HCT116 (cell line): ENCODE results near the gene ZCCHC17. TPM values are rescaled to one million over a fixed set of nuclear protein-coding genes. Genes with fewer than 3 reads are reported as not detected.
"Not testable (repeated sequence)": the region's sequence is repeated elsewhere in the genome, so short reads cannot be mapped to it uniquely, and the experiment has no call there.

Experiments
- ATAC-seq: fragments of 200-7000 bp; cut with Tn5 transposase; 2 replicates; pipeline ENCODE4 v1.9.1; 2020; ENCODE audit warnings: mild to moderate bottlenecking, moderate library complexity
- BruUV-seq: library from RNA; stranded (reverse); fragments of 400-500 nt; replicated peaks from 2 replicates; lab custom pipeline; 2021; lab: Mats Ljungman, UMichigan
- CTCF ChIA-PET: fragments of 300-600 bp; sonication (Branson Sonifier 250); formaldehyde crosslinking; loops from one replicate; lab custom pipeline; 2021; ENCODE audit warnings: antibody characterized with exemption; lab: Charles Lee
- POLR2A ChIA-PET: fragments of 300-600, 350-600 bp; sonication (Branson Sonifier 250); formaldehyde crosslinking; loops from one replicate; lab custom pipeline; 2021; ENCODE audit warnings: antibody characterized with exemption; lab: Charles Lee
- RAD21 ChIA-PET, 2 experiments: fragments of 300-600 bp; sonication (Branson Sonifier 250); formaldehyde crosslinking; loops; one replicate each; lab custom pipeline; 2023; ENCODE audit warnings: low total read pairs in 2 of 2; ENCODE audit not compliant: uncharacterized antibody in 2 of 2, unreplicated experiment in 2 of 2, low non-redundant PET in 1 of 2; lab: Charles Lee
- DNase-seq: peaks from one replicate; pipeline ENCODE4 v3.0.0-alpha.2; 2010; ENCODE audit warnings: low read depth, low spot score
- H2AFZ ChIP-seq: fragments of 200-600 bp; shearing (Covaris generic), sonication (generic); 2 replicates; pipeline ENCODE4 v1.6.1; 2017; ENCODE audit warnings: low read depth, mixed run types, mixed read lengths, antibody characterized with exemption, low read length; ENCODE audit not compliant: poor library complexity, severe bottlenecking
- H3K27ac ChIP-seq: 2 replicates; pipeline ENCODE4 v1.5.1; 2012; ENCODE audit warnings: low read depth, low read length
- H3K27me3 ChIP-seq: fragments of 200-600 bp; sonication (generic); 2 replicates; pipeline ENCODE4 v1.6.1; 2016; ENCODE audit warnings: mixed run types, low read length, mixed read lengths; ENCODE audit not compliant: insufficient read depth
- H3K36me3 ChIP-seq, 2 experiments: fragments of 200-500 bp in 1 of 2; fragments of 200-600 bp in 1 of 2; sonication (Bioruptor generic) in 1 of 2; sonication (generic) in 1 of 2; 2 replicates each; pipeline versions ENCODE4 v1.5.1 to v1.6.1; 2014 to 2016; ENCODE audit warnings: low read length in 2 of 2, inconsistent platforms in 1 of 2, mixed read lengths in 1 of 2, mixed run types in 1 of 2; ENCODE audit not compliant: insufficient read depth in 2 of 2, control insufficient read depth in 1 of 2
- H3K4me1 ChIP-seq, 2 experiments: fragments of 200-600 bp in 1 of 2; sonication (generic) in 1 of 2; 2 replicates each; pipeline versions ENCODE4 v1.5.1 to v1.6.1; 2012 to 2017; ENCODE audit warnings: low read length in 2 of 2, inconsistent platforms in 1 of 2, mild to moderate bottlenecking in 1 of 2, mixed read lengths in 1 of 2, mixed run types in 1 of 2, moderate library complexity in 1 of 2; ENCODE audit not compliant: insufficient read depth in 2 of 2, control insufficient read depth in 1 of 2
- H3K4me2 ChIP-seq: fragments of 200-600 bp; sonication (generic); 2 replicates; pipeline ENCODE4 v1.6.1; 2017; ENCODE audit warnings: mixed run types, low read length, mixed read lengths
- H3K4me3 ChIP-seq, 2 experiments: fragments of 200-600 bp in 1 of 2; sonication (generic) in 1 of 2; replicated peaks in 1 of 2; 2 replicates each; pipeline ENCODE4 v1.5.1; 2011 to 2016; ENCODE audit warnings: low read length in 2 of 2, control low read depth in 1 of 2, low read depth in 1 of 2, mild to moderate bottlenecking in 1 of 2, mixed read lengths in 1 of 2, mixed run types in 1 of 2
- H3K79me2 ChIP-seq: fragments of 200-600 bp; sonication (generic); 2 replicates; pipeline ENCODE4 v1.6.1; 2017; ENCODE audit warnings: mild to moderate bottlenecking, mixed run types, low read length, moderate library complexity, mixed read lengths; ENCODE audit not compliant: insufficient read depth
- H3K9ac ChIP-seq: fragments of 200-600 bp; sonication (generic); 2 replicates; pipeline ENCODE4 v1.6.1; 2016; ENCODE audit warnings: low read length, mixed read lengths
- H3K9me2 ChIP-seq: fragments of 200-600 bp; sonication (generic), shearing (Covaris generic); 2 replicates; pipeline ENCODE4 v1.6.1; 2017; ENCODE audit warnings: mixed run types, mild to moderate bottlenecking, moderate library complexity; ENCODE audit not compliant: insufficient read depth
- H3K9me3 ChIP-seq, 2 experiments: fragments of 200-500 bp in 1 of 2; fragments of 200-600 bp in 1 of 2; sonication (Bioruptor generic) in 1 of 2; sonication (generic) in 1 of 2; 2 replicates each; pipeline ENCODE4 v1.6.1; 2014 to 2017; ENCODE audit warnings: low read length in 2 of 2, mixed read lengths in 2 of 2, inconsistent platforms in 1 of 2, low read depth in 1 of 2, mild to moderate bottlenecking in 1 of 2, mixed run types in 1 of 2, moderate library complexity in 1 of 2; ENCODE audit not compliant: control insufficient read depth in 1 of 2, insufficient read depth in 1 of 2
- H4K20me1 ChIP-seq: fragments of 200-600 bp; sonication (generic), shearing (Covaris generic); 2 replicates; pipeline ENCODE4 v1.6.1; 2017; ENCODE audit warnings: mixed run types, mild to moderate bottlenecking, moderate library complexity; ENCODE audit not compliant: insufficient read depth
- CBX3 ChIP-seq: IDR thresholded peaks from 2 replicates; pipeline ENCODE4 v1.6.1; 2012; ENCODE audit warnings: low read depth
- EGR1 ChIP-seq: IDR thresholded peaks from 2 replicates; pipeline ENCODE4 v1.6.1; 2012; ENCODE audit warnings: low read depth
- ELF1 ChIP-seq: IDR thresholded peaks from 2 replicates; pipeline ENCODE4 v1.6.1; 2012; ENCODE audit warnings: low read depth, borderline replicate concordance
- EZH2 ChIP-seq: fragments of 200-600 bp; sonication (generic); IDR thresholded peaks from 2 replicates; pipeline ENCODE4 v1.6.1; 2017; ENCODE audit warnings: antibody characterized with exemption, mixed run types
- FOSL1 ChIP-seq: IDR thresholded peaks from 2 replicates; pipeline ENCODE4 v1.6.1; 2012; ENCODE audit warnings: low read depth
- POLR2A ChIP-seq: IDR thresholded peaks from 2 replicates; pipeline ENCODE4 v1.7.0; 2011; ENCODE audit warnings: borderline replicate concordance; ENCODE audit not compliant: insufficient read depth, insufficient read length; ENCODE audit errors: extremely low read depth
- POLR2AphosphoS5 ChIP-seq: IDR thresholded peaks from 2 replicates; pipeline ENCODE4 v1.6.1; 2011; ENCODE audit warnings: mild to moderate bottlenecking, low read depth, low read length, moderate library complexity
- RAD21 ChIP-seq: IDR thresholded peaks from 2 replicates; pipeline ENCODE4 v1.6.1; 2012; ENCODE audit warnings: low read depth, mild to moderate bottlenecking
- ZFX ChIP-seq: fragments of 450-650 bp; IDR thresholded peaks from 2 replicates; pipeline ENCODE4 v1.6.1; 2017
- intact Hi-C: fragments of 100-400 bp; cut with micrococcal nuclease; formaldehyde crosslinking; loops from 2 replicates; pipeline ENCODE4 v1.10.0; 2022
- total RNA-seq: library from RNA; stranded (reverse); gene quantifications from one replicate; pipeline ENCODE4 v1.2.1, GENCODE V29; 2021; ENCODE audit not compliant: unreplicated experiment
- TF ChIP-seq, protein P1 (sequence below): IDR thresholded peaks from 2 replicates; pipeline ENCODE4 v1.6.1; 2012; ENCODE audit warnings: low read depth
- TF ChIP-seq, protein P2 (sequence below), 3 experiments: fragments of 200-600 bp in 1 of 3; sonication (generic) in 1 of 3; IDR thresholded peaks in 2 of 3; conservative IDR thresholded peaks in 1 of 3; 2 replicates each; pipeline ENCODE4 v1.5.1; 2012 to 2017; ENCODE audit warnings: low read depth in 2 of 3, low read length in 2 of 3, antibody characterized with exemption in 1 of 3, borderline replicate concordance in 1 of 3, control low read depth in 1 of 3, mild to moderate bottlenecking in 1 of 3, mixed read lengths in 1 of 3, mixed run types in 1 of 3, moderate library complexity in 1 of 3; ENCODE audit not compliant: insufficient read depth in 1 of 3
- TF ChIP-seq, protein P3 (sequence below): IDR thresholded peaks from 2 replicates; pipeline ENCODE4 v1.6.1; 2012

ZCCHC17 gene
- total RNA-seq, 1 experiment from 2014 or later = 27.8 TPM

DNA sequence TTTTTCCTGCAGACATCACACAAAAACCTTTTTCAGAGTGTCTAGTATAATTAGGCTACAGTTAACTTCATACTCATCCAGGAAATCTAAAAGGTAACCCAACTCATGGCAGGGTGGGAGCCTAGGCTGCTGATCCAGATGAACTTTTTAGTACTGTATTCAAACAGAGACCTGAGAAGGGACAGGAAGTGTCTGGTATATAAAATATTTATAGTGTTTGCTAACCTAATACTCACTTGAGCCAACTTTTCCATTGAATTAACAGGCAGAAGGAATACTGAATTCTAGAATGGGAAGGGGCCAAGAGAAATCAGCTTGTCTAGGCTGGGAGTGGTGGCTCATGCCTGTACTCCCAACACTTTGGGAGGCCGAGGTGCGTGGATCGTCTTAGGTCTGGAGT is 34.9 kb upstream of the ZCCHC17 start:
- no peaks in the 10 kb centered on the region for H3K4me1 ChIP-seq
- no peak overlapping the region for H3K4me2 ChIP-seq
- no peak overlapping the region for H2AFZ ChIP-seq
- no peaks in the 10 kb centered on the region for H3K9me2 ChIP-seq
- H3K27me3 ChIP-seq = no peaks in the 10 kb centered on the region
- ChIA-PET RAD21 (no interaction called here), POLR2A (no interaction called here), CTCF (no interaction called here)
- H3K4me3 ChIP-seq = no peak overlapping the region
- H3K9ac ChIP-seq = no peak overlapping the region
- H3K9me3 ChIP-seq = no peaks in the 10 kb centered on the region
- intact Hi-C loops = no loop called here
- H3K36me3 ChIP-seq = peaks cover 42 to 46% of the 10 kb centered on the region in 2 experiments
- H3K79me2 ChIP-seq = no peaks in the 10 kb centered on the region
- H4K20me1 ChIP-seq = no peaks in the 10 kb centered on the region
- BruUV-seq = no TSS peak
- DNase-seq = no peak
- ATAC-seq = no peak
- no peak overlapping the region for H3K27ac ChIP-seq
- TF ChIP-seq POLR2A = no peak
- TF ChIP-seq, protein P1, sequence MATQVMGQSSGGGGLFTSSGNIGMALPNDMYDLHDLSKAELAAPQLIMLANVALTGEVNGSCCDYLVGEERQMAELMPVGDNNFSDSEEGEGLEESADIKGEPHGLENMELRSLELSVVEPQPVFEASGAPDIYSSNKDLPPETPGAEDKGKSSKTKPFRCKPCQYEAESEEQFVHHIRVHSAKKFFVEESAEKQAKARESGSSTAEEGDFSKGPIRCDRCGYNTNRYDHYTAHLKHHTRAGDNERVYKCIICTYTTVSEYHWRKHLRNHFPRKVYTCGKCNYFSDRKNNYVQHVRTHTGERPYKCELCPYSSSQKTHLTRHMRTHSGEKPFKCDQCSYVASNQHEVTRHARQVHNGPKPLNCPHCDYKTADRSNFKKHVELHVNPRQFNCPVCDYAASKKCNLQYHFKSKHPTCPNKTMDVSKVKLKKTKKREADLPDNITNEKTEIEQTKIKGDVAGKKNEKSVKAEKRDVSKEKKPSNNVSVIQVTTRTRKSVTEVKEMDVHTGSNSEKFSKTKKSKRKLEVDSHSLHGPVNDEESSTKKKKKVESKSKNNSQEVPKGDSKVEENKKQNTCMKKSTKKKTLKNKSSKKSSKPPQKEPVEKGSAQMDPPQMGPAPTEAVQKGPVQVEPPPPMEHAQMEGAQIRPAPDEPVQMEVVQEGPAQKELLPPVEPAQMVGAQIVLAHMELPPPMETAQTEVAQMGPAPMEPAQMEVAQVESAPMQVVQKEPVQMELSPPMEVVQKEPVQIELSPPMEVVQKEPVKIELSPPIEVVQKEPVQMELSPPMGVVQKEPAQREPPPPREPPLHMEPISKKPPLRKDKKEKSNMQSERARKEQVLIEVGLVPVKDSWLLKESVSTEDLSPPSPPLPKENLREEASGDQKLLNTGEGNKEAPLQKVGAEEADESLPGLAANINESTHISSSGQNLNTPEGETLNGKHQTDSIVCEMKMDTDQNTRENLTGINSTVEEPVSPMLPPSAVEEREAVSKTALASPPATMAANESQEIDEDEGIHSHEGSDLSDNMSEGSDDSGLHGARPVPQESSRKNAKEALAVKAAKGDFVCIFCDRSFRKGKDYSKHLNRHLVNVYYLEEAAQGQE = no peak
- no peak for TF ChIP-seq EGR1
- TF ChIP-seq POLR2AphosphoS5 = no peak
- TF ChIP-seq ELF1 = no peak
- TF ChIP-seq CBX3 = no peak
- TF ChIP-seq, protein P2, sequence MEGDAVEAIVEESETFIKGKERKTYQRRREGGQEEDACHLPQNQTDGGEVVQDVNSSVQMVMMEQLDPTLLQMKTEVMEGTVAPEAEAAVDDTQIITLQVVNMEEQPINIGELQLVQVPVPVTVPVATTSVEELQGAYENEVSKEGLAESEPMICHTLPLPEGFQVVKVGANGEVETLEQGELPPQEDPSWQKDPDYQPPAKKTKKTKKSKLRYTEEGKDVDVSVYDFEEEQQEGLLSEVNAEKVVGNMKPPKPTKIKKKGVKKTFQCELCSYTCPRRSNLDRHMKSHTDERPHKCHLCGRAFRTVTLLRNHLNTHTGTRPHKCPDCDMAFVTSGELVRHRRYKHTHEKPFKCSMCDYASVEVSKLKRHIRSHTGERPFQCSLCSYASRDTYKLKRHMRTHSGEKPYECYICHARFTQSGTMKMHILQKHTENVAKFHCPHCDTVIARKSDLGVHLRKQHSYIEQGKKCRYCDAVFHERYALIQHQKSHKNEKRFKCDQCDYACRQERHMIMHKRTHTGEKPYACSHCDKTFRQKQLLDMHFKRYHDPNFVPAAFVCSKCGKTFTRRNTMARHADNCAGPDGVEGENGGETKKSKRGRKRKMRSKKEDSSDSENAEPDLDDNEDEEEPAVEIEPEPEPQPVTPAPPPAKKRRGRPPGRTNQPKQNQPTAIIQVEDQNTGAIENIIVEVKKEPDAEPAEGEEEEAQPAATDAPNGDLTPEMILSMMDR (IDR thresholded peaks at IDR 0.05 in 2 of 3, conservative IDR thresholded peaks at IDR 0.05 in 1 of 3; ENCODE audit: borderline replicate concordance in 1 of 3, insufficient read depth in 1 of 3, low read depth in 2 of 3, low read length in 2 of 3) = no peak
- no peak for TF ChIP-seq ZFX
- no peak for TF ChIP-seq EZH2
- no peak for TF ChIP-seq RAD21
- TF ChIP-seq FOSL1 = no peak
- TF ChIP-seq, protein P3, sequence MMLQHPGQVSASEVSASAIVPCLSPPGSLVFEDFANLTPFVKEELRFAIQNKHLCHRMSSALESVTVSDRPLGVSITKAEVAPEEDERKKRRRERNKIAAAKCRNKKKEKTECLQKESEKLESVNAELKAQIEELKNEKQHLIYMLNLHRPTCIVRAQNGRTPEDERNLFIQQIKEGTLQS = no peak

DNA sequence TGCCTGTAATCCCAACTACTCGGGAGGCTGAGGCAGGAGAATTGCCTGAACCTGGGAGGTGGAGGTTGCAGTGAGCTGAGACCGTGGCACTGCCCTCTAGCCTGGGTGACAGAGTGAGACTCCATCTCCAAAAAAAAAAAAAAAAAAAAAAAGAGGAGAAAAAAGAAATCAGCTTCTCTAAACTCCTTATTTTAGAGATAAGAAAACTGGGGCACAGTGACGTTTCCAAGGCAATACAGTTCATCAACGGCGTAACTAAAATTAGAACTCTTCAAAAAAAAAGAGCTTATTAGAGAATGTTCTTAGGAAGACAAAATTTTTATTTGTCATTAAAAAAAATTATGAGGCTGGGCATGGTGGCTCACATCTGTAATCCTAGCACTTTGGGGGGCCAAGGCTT is 34.4 kb upstream of the ZCCHC17 start:
- BruUV-seq, ATAC-seq, H2AFZ ChIP-seq, H3K9ac ChIP-seq, H3K4me1 ChIP-seq, intact Hi-C loops, RAD21 ChIA-PET, H3K9me2 ChIP-seq, H3K27ac ChIP-seq, H3K4me3 ChIP-seq, POLR2A ChIA-PET, H3K9me3 ChIP-seq, DNase-seq, H4K20me1 ChIP-seq, H3K79me2 ChIP-seq, H3K27me3 ChIP-seq, CTCF ChIA-PET, H3K4me2 ChIP-seq: not testable (repeated sequence)
- peaks cover 47 to 51% of the 10 kb centered on the region in 2 experiments for H3K36me3 ChIP-seq
